Trophoblast cell (in vitro differentiated cells and primary cell): ENCODE results near the gene ONECUT1.
A peak's percentile ranks its signal among the peaks of the same experiment; 100 is the strongest.

Experiments used
- DNase-seq, 2 donors: peaks; one replicate each; pipeline ENCODE4 v3.0.0-alpha.2; 2016
- H2AFZ ChIP-seq: 2 replicates; pipeline ENCODE4 v1.6.1; 2013; ENCODE audit warnings: low read length, moderate library complexity, mild to moderate bottlenecking; ENCODE audit not compliant: insufficient read depth, poor library complexity
- H2AK5ac ChIP-seq: 2 replicates; pipeline ENCODE4 v1.6.1; 2013; ENCODE audit warnings: mild to moderate bottlenecking, low read length
- H2BK120ac ChIP-seq: 2 replicates; pipeline ENCODE4 v1.6.1; 2013; ENCODE audit warnings: low read length, mild to moderate bottlenecking, moderate library complexity; ENCODE audit not compliant: insufficient read depth, poor library complexity
- H2BK12ac ChIP-seq: 2 replicates; pipeline ENCODE4 v1.6.1; 2013; ENCODE audit warnings: mild to moderate bottlenecking, low read length, moderate library complexity
- H2BK5ac ChIP-seq: 2 replicates; pipeline ENCODE4 v1.6.1; 2013; ENCODE audit warnings: low read length, low read depth, moderate library complexity, mild to moderate bottlenecking; ENCODE audit not compliant: poor library complexity
- H3K14ac ChIP-seq: 2 replicates; pipeline ENCODE4 v1.6.1; 2013; ENCODE audit warnings: mild to moderate bottlenecking, low read length
- H3K18ac ChIP-seq: 2 replicates; pipeline ENCODE4 v1.6.1; 2013; ENCODE audit warnings: mild to moderate bottlenecking, low read length
- H3K23ac ChIP-seq: 2 replicates; pipeline ENCODE4 v1.6.1; 2013; ENCODE audit warnings: low read length
- H3K27ac ChIP-seq: 2 replicates; pipeline ENCODE4 v1.5.1; 2013; ENCODE audit warnings: low read depth, mild to moderate bottlenecking, inconsistent platforms, low read length, moderate library complexity
- H3K27me3 ChIP-seq: 2 replicates; pipeline ENCODE4 v1.6.1; 2013; ENCODE audit warnings: inconsistent platforms, mild to moderate bottlenecking, low read length, moderate library complexity; ENCODE audit not compliant: insufficient read depth
- H3K36me3 ChIP-seq, 2 experiments: 1 replicate in 1 of 2; 2 replicates in 1 of 2; pipeline ENCODE4 v1.6.1; 2013; ENCODE audit warnings: low read length in 2 of 2, mild to moderate bottlenecking in 2 of 2, moderate library complexity in 1 of 2; ENCODE audit not compliant: insufficient read depth in 2 of 2, control insufficient read depth in 1 of 2
- H3K4ac ChIP-seq: 2 replicates; pipeline ENCODE4 v1.6.1; 2013; ENCODE audit warnings: low read depth, mild to moderate bottlenecking, low read length, moderate library complexity
- H3K4me1 ChIP-seq, 2 experiments: 1 replicate in 1 of 2; 2 replicates in 1 of 2; pipeline ENCODE4 v1.6.1; 2013; ENCODE audit warnings: low read length in 2 of 2, mild to moderate bottlenecking in 2 of 2, moderate library complexity in 1 of 2; ENCODE audit not compliant: insufficient read depth in 2 of 2, control insufficient read depth in 1 of 2
- H3K4me2 ChIP-seq: 2 replicates; pipeline ENCODE4 v1.6.1; 2013; ENCODE audit warnings: inconsistent platforms, mild to moderate bottlenecking, low read length, moderate library complexity
- H3K4me3 ChIP-seq: 2 replicates; pipeline ENCODE4 v1.5.1; 2013; ENCODE audit warnings: mild to moderate bottlenecking, low read depth, low read length, inconsistent platforms
- H3K79me1 ChIP-seq: one replicate; pipeline ENCODE4 v1.6.1; 2013; ENCODE audit warnings: low read length
- H3K79me2 ChIP-seq: 2 replicates; pipeline ENCODE4 v1.6.1; 2013; ENCODE audit warnings: low read length, mild to moderate bottlenecking; ENCODE audit not compliant: control insufficient read depth, insufficient read depth, poor library complexity
- H3K9ac ChIP-seq: 2 replicates; pipeline ENCODE4 v1.6.1; 2013; ENCODE audit warnings: mild to moderate bottlenecking, low read length
- H3K9me3 ChIP-seq: 2 replicates; pipeline ENCODE4 v1.6.1; 2013; ENCODE audit warnings: low read depth, mild to moderate bottlenecking, control low read depth, inconsistent platforms, low read length; ENCODE audit not compliant: insufficient read depth
- H4K12ac ChIP-seq: 2 replicates; pipeline ENCODE4 v1.6.1; 2013; ENCODE audit warnings: low read depth, mild to moderate bottlenecking, low read length, moderate library complexity
- H4K8ac ChIP-seq: 2 replicates; pipeline ENCODE4 v1.6.1; 2013; ENCODE audit warnings: low read depth, mild to moderate bottlenecking, low read length, moderate library complexity
- H4K91ac ChIP-seq: one replicate; pipeline ENCODE4 v1.6.1; 2013; ENCODE audit warnings: low read depth, mild to moderate bottlenecking, low read length, moderate library complexity
- WGBS: extraction: QIAGEN DNeasy Blood & Tissue Kit; methylation state at CpG from one replicate; pipeline ENCODE4 v1.1.7; 2013; ENCODE audit warnings: missing lambda C conversion rate; ENCODE audit not compliant: insufficient read length, insufficient coverage; ENCODE audit errors: extremely low coverage; 5-methylcytosine and 5-hydroxymethylcytosine counted together

Gene ONECUT1

GRCh38 chr15:52734329-52734728 lies 55.8 kb downstream of the ONECUT1 start:
- H2BK120ac ChIP-seq: no peak overlapping the region
- H4K91ac ChIP-seq: no peak overlapping the region
- DNase-seq: peak; percentile 38 to 85
- no peak overlapping the region for H2BK12ac ChIP-seq
- no peak overlapping the region for H3K4me2 ChIP-seq
- H3K79me1 ChIP-seq: no peaks in the 10 kb centered on the region
- no peaks in the 10 kb centered on the region for H3K79me2 ChIP-seq
- no peak overlapping the region for H3K14ac ChIP-seq
- no peak overlapping the region for H3K18ac ChIP-seq
- no peaks in the 10 kb centered on the region for H3K9me3 ChIP-seq
- H3K36me3 ChIP-seq: no peaks in the 10 kb centered on the region
- H3K23ac ChIP-seq: no peak overlapping the region
- no peak overlapping the region for H4K8ac ChIP-seq
- no peak overlapping the region for H2BK5ac ChIP-seq
- no peak overlapping the region for H2AFZ ChIP-seq
- no peak overlapping the region for H2AK5ac ChIP-seq
- no peaks in the 10 kb centered on the region for H3K27me3 ChIP-seq
- no peak overlapping the region for H3K27ac ChIP-seq
- H3K4me3 ChIP-seq: no peak overlapping the region
- H3K9ac ChIP-seq: no peak overlapping the region
- no peak overlapping the region for H3K4ac ChIP-seq
- no CpG with 5 or more reads among the region's 3 CpGs for WGBS
- no peaks in the 10 kb centered on the region for H3K4me1 ChIP-seq
- no peak overlapping the region for H4K12ac ChIP-seq

DNA sequence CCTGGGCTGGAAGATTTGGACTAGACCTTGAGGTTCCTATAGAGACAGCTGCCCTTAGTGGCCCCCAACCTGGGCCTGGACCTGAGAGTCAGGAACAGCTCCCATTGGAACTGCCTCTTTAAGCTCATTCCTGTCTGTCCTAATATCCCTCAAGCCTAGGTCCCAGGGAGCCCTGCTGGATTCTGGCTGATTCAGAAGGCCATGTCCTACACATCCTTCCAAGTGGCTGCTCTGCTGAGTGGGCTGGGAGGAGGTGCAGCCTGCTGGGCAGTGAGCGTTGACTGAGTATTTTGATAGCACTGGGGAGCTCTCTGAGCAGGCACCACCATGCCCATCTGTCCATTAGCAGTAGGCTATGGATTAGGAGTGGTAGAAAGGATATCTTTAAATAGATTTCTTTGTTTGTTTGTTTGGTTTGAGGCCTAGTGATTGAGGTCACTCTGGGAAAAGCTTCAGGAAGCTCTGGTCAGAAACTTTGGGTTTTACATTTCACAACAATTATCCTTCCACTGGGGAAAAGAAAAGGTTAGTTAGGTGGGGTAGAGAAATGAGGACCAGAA lies 56.4 kb downstream of the ONECUT1 start:
- Histone ChIP-seq H3K4ac (no peak overlapping the region), H3K4me2 (no peak overlapping the region), H2AFZ (no peak overlapping the region), H3K18ac (no peak overlapping the region), H4K91ac (no peak overlapping the region), H3K9me3 (no peaks in the 10 kb centered on the region), H3K14ac (no peak overlapping the region), H3K9ac (no peak overlapping the region), H2AK5ac (peak overlapping the region; percentile 53), H3K79me2 (no peaks in the 10 kb centered on the region), H3K27ac (no peak overlapping the region), H2BK120ac (no peak overlapping the region), H3K36me3 (no peaks in the 10 kb centered on the region), H2BK12ac (no peak overlapping the region), H3K27me3 (no peaks in the 10 kb centered on the region), H3K4me1 (no peaks in the 10 kb centered on the region), H2BK5ac (no peak overlapping the region), H4K12ac (no peak overlapping the region), H3K79me1 (no peaks in the 10 kb centered on the region), H4K8ac (no peak overlapping the region), H3K4me3 (no peak overlapping the region), H3K23ac (no peak overlapping the region)
- no CpG with 5 or more reads among the region's 1 CpG for WGBS
- no peak for DNase-seq

DNA sequence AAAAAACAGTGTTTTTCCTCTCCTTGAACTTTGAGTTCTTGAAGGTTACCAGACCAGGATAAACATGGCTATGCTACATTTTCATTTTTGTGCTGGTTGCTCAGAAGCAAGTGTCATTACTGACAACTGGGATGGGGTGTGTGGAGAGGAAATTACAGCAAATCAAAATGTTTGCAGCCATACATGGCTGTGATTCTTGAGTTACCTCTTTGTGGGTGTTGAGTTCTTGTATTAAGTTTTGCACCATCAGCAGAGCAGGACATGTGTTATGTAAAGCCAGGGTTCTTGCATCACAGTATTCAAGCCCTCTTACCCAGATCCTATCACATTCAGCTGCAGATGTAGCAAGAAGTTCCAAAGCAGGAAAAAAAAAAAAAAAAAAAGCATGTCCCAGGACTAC lies 57.0 kb downstream of the ONECUT1 start:
- no peak overlapping the region for H3K4me3 ChIP-seq
- no peak overlapping the region for H3K27ac ChIP-seq
- no peak overlapping the region for H4K91ac ChIP-seq
- H3K4ac ChIP-seq: no peak overlapping the region
- no peak overlapping the region for H2AFZ ChIP-seq
- no peak overlapping the region for H4K8ac ChIP-seq
- H3K4me2 ChIP-seq: no peak overlapping the region
- no peak overlapping the region for H2BK12ac ChIP-seq
- no peak overlapping the region for H3K14ac ChIP-seq
- no peaks in the 10 kb centered on the region for H3K36me3 ChIP-seq
- H2BK120ac ChIP-seq: no peak overlapping the region
- DNase-seq: peak; percentile 15 to 60
- H3K4me1 ChIP-seq: no peaks in the 10 kb centered on the region
- no peak overlapping the region for H3K23ac ChIP-seq
- no peak overlapping the region for H2BK5ac ChIP-seq
- no peaks in the 10 kb centered on the region for H3K9me3 ChIP-seq
- H3K79me1 ChIP-seq: no peaks in the 10 kb centered on the region
- no peak overlapping the region for H4K12ac ChIP-seq
- H3K27me3 ChIP-seq: no peaks in the 10 kb centered on the region
- no peak overlapping the region for H3K18ac ChIP-seq
- no peaks in the 10 kb centered on the region for H3K79me2 ChIP-seq
- H3K9ac ChIP-seq: no peak overlapping the region
- H2AK5ac ChIP-seq: no peak overlapping the region

DNA sequence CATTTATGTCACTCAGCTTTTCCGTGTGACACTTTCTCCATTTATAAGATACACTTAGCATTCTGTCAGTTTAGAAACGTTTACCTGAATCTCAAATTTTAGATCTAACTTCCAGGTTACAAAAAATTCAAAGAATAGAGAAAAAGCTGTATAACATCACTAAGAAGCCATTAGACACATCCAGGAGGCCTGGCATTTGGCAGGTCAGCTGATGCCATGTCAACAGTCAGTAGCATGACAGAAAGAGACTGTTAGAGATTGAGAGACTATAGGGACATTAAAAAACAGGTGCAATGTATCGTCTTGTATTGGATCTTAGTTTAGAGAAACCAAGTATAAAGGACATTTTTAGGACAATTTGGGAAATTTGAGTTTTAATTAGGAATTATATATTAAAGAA lies 57.6 kb downstream of the ONECUT1 start:
- Histone ChIP-seq H3K79me2 (no peaks in the 10 kb centered on the region), H2AFZ (no peak overlapping the region), H3K27ac (no peak overlapping the region), H3K14ac (no peak overlapping the region), H3K4me3 (no peak overlapping the region), H4K12ac (no peak overlapping the region), H3K18ac (no peak overlapping the region), H3K27me3 (no peaks in the 10 kb centered on the region), H3K4me2 (no peak overlapping the region), H2BK5ac (no peak overlapping the region), H3K36me3 (no peaks in the 10 kb centered on the region), H2BK120ac (no peak overlapping the region), H3K23ac (no peak overlapping the region), H3K4me1 (no peaks in the 10 kb centered on the region), H4K8ac (no peak overlapping the region), H2AK5ac (no peak overlapping the region), H3K9ac (no peak overlapping the region), H3K4ac (no peak overlapping the region), H3K79me1 (no peaks in the 10 kb centered on the region), H2BK12ac (no peak overlapping the region), H3K9me3 (no peaks in the 10 kb centered on the region), H4K91ac (no peak overlapping the region)
- DNase-seq: no peak
- WGBS: no CpG with 5 or more reads among the region's 3 CpGs
